Hepatocyte (in vitro differentiated cells): ENCODE measurements around the gene TDRD3. TPM values are rescaled to one million over a fixed set of nuclear protein-coding genes. Genes with fewer than 3 reads are reported as not detected.

Experiments
- DNase-seq: peaks from one replicate; pipeline ENCODE4 v3.0.0-alpha.2; 2016; ENCODE audit warnings: low spot score
- H2AFZ ChIP-seq: fragments of 200-600 bp; sonication (generic); 2 replicates; pipeline ENCODE4 v1.6.0; 2016; ENCODE audit warnings: antibody characterized with exemption, mild to moderate bottlenecking
- H3K27ac ChIP-seq: fragments of 200-600 bp; sonication (generic); 2 replicates; pipeline ENCODE4 v1.5.1; 2016; ENCODE audit warnings: mild to moderate bottlenecking
- H3K27me3 ChIP-seq: fragments of 200-600 bp; sonication (generic); 2 replicates; pipeline ENCODE4 v1.6.1; 2016
- H3K36me3 ChIP-seq: fragments of 200-600 bp; sonication (generic); replicated peaks from 2 replicates; pipeline ENCODE4 v1.5.1; 2016; ENCODE audit warnings: low read depth; ENCODE audit not compliant: insufficient read depth
- H3K4me1 ChIP-seq: fragments of 200-600 bp; sonication (generic); 2 replicates; pipeline ENCODE4 v1.5.1; 2016; ENCODE audit warnings: mild to moderate bottlenecking, moderate library complexity; ENCODE audit not compliant: insufficient read depth
- H3K4me2 ChIP-seq: fragments of 200-600 bp; sonication (generic); 2 replicates; pipeline ENCODE4 v1.6.0; 2016
- H3K4me3 ChIP-seq: fragments of 200-600 bp; sonication (generic); 2 replicates; pipeline ENCODE4 v1.5.1; 2016; ENCODE audit warnings: mild to moderate bottlenecking
- H3K79me2 ChIP-seq: fragments of 200-600 bp; sonication (generic); 2 replicates; pipeline ENCODE4 v1.6.0; 2017; ENCODE audit warnings: mild to moderate bottlenecking
- H3K9me2 ChIP-seq: fragments of 200-600 bp; sonication (generic); replicated peaks from 2 replicates; pipeline ENCODE4 v1.6.0; 2017; ENCODE audit warnings: mild to moderate bottlenecking; ENCODE audit not compliant: insufficient read depth
- H3K9me3 ChIP-seq: fragments of 200-600 bp; sonication (generic); 2 replicates; pipeline ENCODE4 v1.5.1; 2016; ENCODE audit warnings: low read depth, mild to moderate bottlenecking
- H4K20me1 ChIP-seq: fragments of 200-600 bp; sonication (generic); 2 replicates; pipeline ENCODE4 v1.6.0; 2016; ENCODE audit warnings: mild to moderate bottlenecking; ENCODE audit not compliant: insufficient read depth, poor library complexity, severe bottlenecking
- CTCF ChIP-seq: fragments of 200-600 bp; sonication (generic); IDR thresholded peaks from 2 replicates; pipeline ENCODE4 v1.5.1; 2016; ENCODE audit warnings: antibody characterized with exemption, mild to moderate bottlenecking; ENCODE audit not compliant: poor library complexity
- EZH2 ChIP-seq: fragments of 200-600 bp; sonication (generic); IDR thresholded peaks from 2 replicates; pipeline ENCODE4 v1.6.1; 2016; ENCODE audit warnings: antibody characterized with exemption, mild to moderate bottlenecking, borderline replicate concordance
- EZH2phosphoT487 ChIP-seq: fragments of 200-600 bp; sonication (generic); IDR thresholded peaks from one replicate; pipeline ENCODE4 v1.6.1; 2018; ENCODE audit warnings: antibody characterized with exemption, mild to moderate bottlenecking, low read depth, moderate library complexity; ENCODE audit not compliant: unreplicated experiment, severe bottlenecking
- WGBS: methylation state at CpG from one replicate; pipeline ENCODE4 v1.1.6; 2016; ENCODE audit warnings: low lambda C conversion rate; ENCODE audit errors: missing lambda C conversion rate; 5-methylcytosine and 5-hydroxymethylcytosine counted together
- polyA plus RNA-seq: library from polyadenylated mRNA; unstranded; fragments of >200 nt; fragmentation: Nextera tagmentation; extraction: Ambion mirVana; gene quantifications from 2 replicates; pipeline ENCODE4 v1.2.1, GENCODE V29; 2016
- total RNA-seq: library from RNA; depleted of rRNA; stranded (reverse); fragments of >200 nt; gene quantifications from 2 replicates; pipeline ENCODE4 v1.2.3, GENCODE V29; 2014

Gene TDRD3
- total and polyA plus RNA-seq, 2 experiments from 2014 or later, result 5.3 to 16.8 TPM

GRCh38 chr13:60392131-60392530, 4.9 kb upstream of the TDRD3 start:
- H3K4me3 ChIP-seq, result no peak overlapping the region
- no peak overlapping the region for H3K4me2 ChIP-seq
- H4K20me1 ChIP-seq, result no peaks in the 10 kb centered on the region
- H3K27me3 ChIP-seq, result no peaks in the 10 kb centered on the region
- no peaks in the 10 kb centered on the region for H3K9me2 ChIP-seq
- no peaks in the 10 kb centered on the region for H3K4me1 ChIP-seq
- WGBS, result 19% methylated on average over 3 of the region's 3 CpGs
- no peaks in the 10 kb centered on the region for H3K36me3 ChIP-seq
- H3K9me3 ChIP-seq, result no peaks in the 10 kb centered on the region
- no peak overlapping the region for H2AFZ ChIP-seq
- TF ChIP-seq EZH2 (no peak), CTCF (no peak), EZH2phosphoT487 (no peak)
- H3K79me2 ChIP-seq, result no peaks in the 10 kb centered on the region
- no peak overlapping the region for H3K27ac ChIP-seq
- no peak for DNase-seq

GRCh38 chr13:60395971-60396782, 843 bp upstream of the TDRD3 start:
- Histone ChIP-seq H3K9me2 (no peaks in the 10 kb centered on the region), H4K20me1 (no peaks in the 10 kb centered on the region), H2AFZ (peak overlapping the region; percentile 65), H3K27ac (peak overlapping the region; percentile 95), H3K4me2 (peak overlapping the region; percentile 87), H3K4me3 (peak overlapping the region; percentile 47), H3K27me3 (no peaks in the 10 kb centered on the region), H3K36me3 (no peaks in the 10 kb centered on the region), H3K9me3 (no peaks in the 10 kb centered on the region), H3K79me2 (peaks cover 30% of the 10 kb centered on the region), H3K4me1 (peaks cover 17% of the 10 kb centered on the region)
- TF ChIP-seq CTCF (no peak), EZH2 (no peak)
- DNase-seq, result peak; percentile 94
- 2% methylated on average over 49 of the region's 49 CpGs for WGBS

- Histone ChIP-seq H3K27me3 (no peaks in the 10 kb centered on the region), H3K27ac (peak overlapping the region; percentile 95), H4K20me1 (no peaks in the 10 kb centered on the region), H3K4me2 (peak overlapping the region; percentile 82), H2AFZ (peak overlapping the region; percentile 64), H3K9me3 (no peaks in the 10 kb centered on the region), H3K9me2 (no peaks in the 10 kb centered on the region), H3K4me3 (peak overlapping the region; percentile 92), H3K36me3 (no peaks in the 10 kb centered on the region), H3K4me1 (peaks cover 17% of the 10 kb centered on the region), H3K79me2 (peaks cover 41% of the 10 kb centered on the region)
- TF ChIP-seq EZH2 (no peak), EZH2phosphoT487 (no peak), CTCF (no peak)
- DNase-seq, result peak; percentile 81
- WGBS, result 1% methylated on average over 24 of the region's 43 CpGs
These were observed 821 bp downstream of the TDRD3 start for GRCh38 chr13:60397704-60398378.
